ENCODE measurements around the gene COL15A1.

COL15A1 gene

DNA sequence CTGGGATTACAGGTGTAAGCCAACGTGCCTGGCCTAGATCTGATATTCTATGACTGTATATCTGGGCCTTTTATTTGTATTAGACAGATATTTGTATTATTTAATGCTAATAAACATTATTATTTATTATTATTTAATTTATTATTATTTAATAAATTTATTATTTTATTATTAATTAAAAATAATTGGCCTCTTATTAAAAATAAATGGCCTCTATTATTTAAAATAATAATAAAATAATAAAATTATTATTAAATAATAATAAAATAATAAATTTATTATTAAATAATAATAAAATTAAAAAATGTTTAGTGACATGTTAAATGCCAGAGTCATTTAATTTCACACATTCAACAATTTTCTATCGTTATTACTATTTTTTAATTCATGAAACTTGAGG is 9.8 kb upstream of the COL15A1 start:
- Histone ChIP-seq H3K4me3 (replicated peaks; ENCODE audit: insufficient read depth, low read length) (no peak overlapping the region), H3K27ac (replicated peaks) (no peak overlapping the region), H3K27me3 (ENCODE audit: insufficient read depth, poor library complexity, severe bottlenecking) (peaks cover 6% of the 10 kb centered on the region)
- TF ChIP-seq GABPA (IDR thresholded peaks at IDR 0.05; ENCODE audit: low read depth) (no peak), SPI1 (IDR thresholded peaks at IDR 0.05; ENCODE audit: borderline replicate concordance, low read depth) (no peak)
- TF ChIP-seq, protein P1, sequence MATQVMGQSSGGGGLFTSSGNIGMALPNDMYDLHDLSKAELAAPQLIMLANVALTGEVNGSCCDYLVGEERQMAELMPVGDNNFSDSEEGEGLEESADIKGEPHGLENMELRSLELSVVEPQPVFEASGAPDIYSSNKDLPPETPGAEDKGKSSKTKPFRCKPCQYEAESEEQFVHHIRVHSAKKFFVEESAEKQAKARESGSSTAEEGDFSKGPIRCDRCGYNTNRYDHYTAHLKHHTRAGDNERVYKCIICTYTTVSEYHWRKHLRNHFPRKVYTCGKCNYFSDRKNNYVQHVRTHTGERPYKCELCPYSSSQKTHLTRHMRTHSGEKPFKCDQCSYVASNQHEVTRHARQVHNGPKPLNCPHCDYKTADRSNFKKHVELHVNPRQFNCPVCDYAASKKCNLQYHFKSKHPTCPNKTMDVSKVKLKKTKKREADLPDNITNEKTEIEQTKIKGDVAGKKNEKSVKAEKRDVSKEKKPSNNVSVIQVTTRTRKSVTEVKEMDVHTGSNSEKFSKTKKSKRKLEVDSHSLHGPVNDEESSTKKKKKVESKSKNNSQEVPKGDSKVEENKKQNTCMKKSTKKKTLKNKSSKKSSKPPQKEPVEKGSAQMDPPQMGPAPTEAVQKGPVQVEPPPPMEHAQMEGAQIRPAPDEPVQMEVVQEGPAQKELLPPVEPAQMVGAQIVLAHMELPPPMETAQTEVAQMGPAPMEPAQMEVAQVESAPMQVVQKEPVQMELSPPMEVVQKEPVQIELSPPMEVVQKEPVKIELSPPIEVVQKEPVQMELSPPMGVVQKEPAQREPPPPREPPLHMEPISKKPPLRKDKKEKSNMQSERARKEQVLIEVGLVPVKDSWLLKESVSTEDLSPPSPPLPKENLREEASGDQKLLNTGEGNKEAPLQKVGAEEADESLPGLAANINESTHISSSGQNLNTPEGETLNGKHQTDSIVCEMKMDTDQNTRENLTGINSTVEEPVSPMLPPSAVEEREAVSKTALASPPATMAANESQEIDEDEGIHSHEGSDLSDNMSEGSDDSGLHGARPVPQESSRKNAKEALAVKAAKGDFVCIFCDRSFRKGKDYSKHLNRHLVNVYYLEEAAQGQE (IDR thresholded peaks at IDR 0.05; ENCODE audit: insufficient replicate concordance, low read depth): no peak
- TF ChIP-seq, protein P2, sequence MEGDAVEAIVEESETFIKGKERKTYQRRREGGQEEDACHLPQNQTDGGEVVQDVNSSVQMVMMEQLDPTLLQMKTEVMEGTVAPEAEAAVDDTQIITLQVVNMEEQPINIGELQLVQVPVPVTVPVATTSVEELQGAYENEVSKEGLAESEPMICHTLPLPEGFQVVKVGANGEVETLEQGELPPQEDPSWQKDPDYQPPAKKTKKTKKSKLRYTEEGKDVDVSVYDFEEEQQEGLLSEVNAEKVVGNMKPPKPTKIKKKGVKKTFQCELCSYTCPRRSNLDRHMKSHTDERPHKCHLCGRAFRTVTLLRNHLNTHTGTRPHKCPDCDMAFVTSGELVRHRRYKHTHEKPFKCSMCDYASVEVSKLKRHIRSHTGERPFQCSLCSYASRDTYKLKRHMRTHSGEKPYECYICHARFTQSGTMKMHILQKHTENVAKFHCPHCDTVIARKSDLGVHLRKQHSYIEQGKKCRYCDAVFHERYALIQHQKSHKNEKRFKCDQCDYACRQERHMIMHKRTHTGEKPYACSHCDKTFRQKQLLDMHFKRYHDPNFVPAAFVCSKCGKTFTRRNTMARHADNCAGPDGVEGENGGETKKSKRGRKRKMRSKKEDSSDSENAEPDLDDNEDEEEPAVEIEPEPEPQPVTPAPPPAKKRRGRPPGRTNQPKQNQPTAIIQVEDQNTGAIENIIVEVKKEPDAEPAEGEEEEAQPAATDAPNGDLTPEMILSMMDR (IDR thresholded peaks at IDR 0.05; ENCODE audit: insufficient read depth, low read length): no peak
- no peak for DNase-seq (ENCODE audit: low read depth in 1 of 2, low spot score in 1 of 2)

DNA sequence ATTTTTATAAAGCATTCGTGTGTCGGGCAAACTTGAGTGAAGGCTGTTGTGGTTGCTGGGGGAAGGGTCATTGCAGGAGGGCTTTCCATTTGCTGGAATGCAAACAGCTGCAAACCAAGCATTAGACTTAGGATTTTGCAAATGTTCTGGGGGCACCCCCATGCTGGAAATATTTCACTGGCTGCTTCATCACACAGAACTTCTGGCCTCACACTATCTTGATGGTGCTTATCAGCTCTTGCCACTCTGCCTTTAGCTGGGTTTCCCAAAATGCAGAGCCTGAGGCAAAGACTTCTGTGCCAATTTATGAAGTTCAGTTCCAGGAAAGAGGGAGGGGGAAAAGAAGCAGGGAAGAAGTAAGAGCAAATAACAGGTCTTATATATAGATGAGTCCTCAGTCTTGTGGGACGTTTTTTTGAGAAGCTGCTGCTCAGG is 8.6 kb upstream of the COL15A1 start:
- H3K27me3 ChIP-seq (ENCODE audit: insufficient read depth, poor library complexity, severe bottlenecking): peaks cover 10% of the 10 kb centered on the region
- TF ChIP-seq, protein P1 (IDR thresholded peaks at IDR 0.05; ENCODE audit: insufficient replicate concordance, low read depth): no peak
- TF ChIP-seq SPI1 (IDR thresholded peaks at IDR 0.05; ENCODE audit: borderline replicate concordance, low read depth) (no peak), POLR2AphosphoS5 (IDR thresholded peaks at IDR 0.05; ENCODE audit: low read depth) (no peak), GABPA (IDR thresholded peaks at IDR 0.05; ENCODE audit: low read depth) (no peak)
- TF ChIP-seq, protein P2 (IDR thresholded peaks at IDR 0.05; ENCODE audit: insufficient read depth, low read length): no peak
- H3K4me3 ChIP-seq (replicated peaks; ENCODE audit: insufficient read depth, low read length): no peak overlapping the region
- no peak overlapping the region for H3K27ac ChIP-seq (replicated peaks)
- no peak for DNase-seq (ENCODE audit: low read depth in 1 of 2, low spot score in 1 of 2)

DNA sequence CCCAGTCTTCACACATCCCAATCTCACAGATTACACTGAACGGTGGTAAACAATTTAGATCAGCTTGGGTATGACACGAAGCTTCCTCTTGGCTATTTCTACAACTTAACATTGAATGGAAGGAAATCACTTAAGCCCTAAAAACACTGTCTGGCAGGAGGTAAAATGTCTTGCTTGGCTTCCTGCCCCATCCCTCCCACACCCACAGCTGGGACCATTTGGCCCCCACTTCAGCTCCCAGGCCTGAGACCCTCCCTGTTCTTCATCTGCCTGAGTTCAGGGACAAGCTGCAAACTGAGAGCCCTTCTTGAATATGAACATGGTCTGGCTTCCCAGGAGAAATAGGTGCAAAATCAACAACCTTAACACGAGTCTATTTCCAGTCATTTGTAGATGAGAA is 3.4 kb upstream of the COL15A1 start:
- TF ChIP-seq GABPA (IDR thresholded peaks at IDR 0.05; ENCODE audit: low read depth) (no peak), SPI1 (IDR thresholded peaks at IDR 0.05; ENCODE audit: borderline replicate concordance, low read depth) (no peak), POLR2AphosphoS5 (IDR thresholded peaks at IDR 0.05; ENCODE audit: low read depth) (no peak)
- TF ChIP-seq, protein P2 (IDR thresholded peaks at IDR 0.05; ENCODE audit: insufficient read depth, low read length): no peak
- TF ChIP-seq, protein P1 (IDR thresholded peaks at IDR 0.05; ENCODE audit: insufficient replicate concordance, low read depth): no peak
- peaks cover 40% of the 10 kb centered on the region for H3K27me3 ChIP-seq (ENCODE audit: insufficient read depth, poor library complexity, severe bottlenecking)

More for the DNA sequence above, 3.4 kb upstream of the COL15A1 start:
- Histone ChIP-seq H3K4me3 (replicated peaks; ENCODE audit: insufficient read depth, low read length) (no peak overlapping the region), H3K27ac (replicated peaks) (no peak overlapping the region)
- DNase-seq (ENCODE audit: low read depth in 1 of 2, low spot score in 1 of 2): no peak
